ENCODE data around the gene SPOCK2.

The SPOCK2 gene

DNA sequence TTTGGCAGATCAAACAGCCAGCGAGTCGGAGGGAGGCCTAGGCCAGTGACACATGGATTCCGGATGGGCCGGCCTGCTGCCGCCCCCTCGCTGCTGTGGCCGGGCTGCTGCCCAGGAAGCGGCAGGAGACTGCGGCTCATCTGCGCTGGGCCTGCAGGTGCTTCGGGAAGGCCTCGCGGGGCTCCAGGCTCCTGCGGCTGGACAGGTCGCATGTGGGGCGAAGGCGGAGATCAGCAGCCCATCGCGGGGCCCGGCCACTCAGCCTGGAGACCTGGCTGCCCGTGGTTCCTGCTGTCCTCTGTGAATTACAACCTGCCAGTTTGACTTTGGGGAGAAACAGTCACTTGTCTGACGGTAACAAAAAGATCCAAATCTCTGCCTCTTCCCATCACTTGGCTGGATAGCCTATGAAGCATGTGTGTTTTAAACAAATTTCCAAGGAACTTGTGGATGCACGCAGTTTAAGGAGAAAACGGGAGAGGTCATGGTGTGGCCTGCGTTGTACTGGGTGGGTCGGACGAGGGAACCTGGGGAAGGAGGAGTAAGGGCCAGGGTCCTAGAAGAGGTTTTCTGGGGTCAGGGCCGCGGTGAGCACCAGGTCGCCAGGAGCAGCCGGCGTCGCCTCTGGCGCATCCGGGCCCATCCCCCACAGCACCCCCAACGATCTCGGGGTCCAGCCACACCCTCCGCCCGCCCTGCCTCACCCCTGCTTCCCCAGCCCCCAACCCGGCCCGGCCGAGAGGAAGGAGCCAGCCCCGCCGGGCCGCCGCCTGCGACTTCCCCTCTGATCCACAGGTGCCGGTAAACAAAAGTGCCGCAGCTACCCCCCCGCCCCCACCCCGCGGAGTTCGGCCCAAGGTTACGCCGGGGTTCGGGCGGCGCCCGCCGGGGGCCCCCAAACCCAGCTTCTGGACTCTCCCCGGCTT, 1.6 kb downstream of the SPOCK2 start:
- DNase-seq: no peak

DNA sequence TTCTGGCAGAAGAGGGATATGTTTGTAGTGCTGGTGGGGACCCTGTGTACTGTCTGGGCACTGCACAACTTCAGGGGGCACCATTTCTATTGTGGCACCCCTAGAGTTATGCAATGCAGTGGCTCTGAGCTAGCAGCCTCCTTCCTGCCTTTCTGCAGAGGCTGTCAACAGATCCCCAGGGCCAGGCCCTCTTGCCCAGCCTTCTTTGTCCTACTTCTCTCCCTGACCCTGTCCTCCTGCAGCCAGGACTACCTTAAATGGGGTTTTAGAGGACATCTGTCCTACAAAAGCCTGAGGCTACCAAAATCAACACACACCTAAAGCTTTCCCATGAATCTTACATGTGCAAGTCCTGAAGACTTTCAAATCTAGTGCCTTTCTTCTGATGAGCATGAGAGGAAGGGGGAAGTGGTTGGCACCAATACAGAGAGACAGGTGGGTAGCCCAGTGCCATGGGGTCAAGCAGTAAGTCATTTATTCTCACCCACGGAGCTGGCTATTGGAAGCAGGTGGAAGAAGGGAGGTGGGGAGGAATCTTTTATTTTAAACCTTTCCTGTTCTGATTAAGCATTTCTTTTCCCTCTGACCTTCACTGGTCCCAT, 2.4 kb downstream of the SPOCK2 start:
- no peak for DNase-seq

DNA sequence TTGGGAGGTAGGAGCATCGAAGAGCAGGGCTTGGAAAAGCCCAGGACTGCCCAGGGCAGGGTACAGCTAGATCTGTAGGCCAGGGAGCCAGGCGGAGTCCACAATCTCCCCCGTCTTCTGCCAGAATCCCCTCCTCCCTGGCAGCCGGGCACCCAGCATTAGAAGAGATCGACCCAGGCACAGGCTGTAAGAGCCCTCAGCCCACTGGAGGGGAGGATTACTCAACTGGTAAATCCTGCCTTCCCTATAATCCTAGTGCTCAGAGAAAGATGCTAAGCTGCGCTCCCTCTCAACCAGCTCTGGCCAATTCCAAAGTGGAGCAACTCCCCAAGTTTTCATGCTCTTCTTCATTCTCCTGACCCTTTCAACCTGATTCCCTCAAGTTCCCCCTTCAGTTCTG, 3.2 kb downstream of the SPOCK2 start:
- no peak for DNase-seq

DNA sequence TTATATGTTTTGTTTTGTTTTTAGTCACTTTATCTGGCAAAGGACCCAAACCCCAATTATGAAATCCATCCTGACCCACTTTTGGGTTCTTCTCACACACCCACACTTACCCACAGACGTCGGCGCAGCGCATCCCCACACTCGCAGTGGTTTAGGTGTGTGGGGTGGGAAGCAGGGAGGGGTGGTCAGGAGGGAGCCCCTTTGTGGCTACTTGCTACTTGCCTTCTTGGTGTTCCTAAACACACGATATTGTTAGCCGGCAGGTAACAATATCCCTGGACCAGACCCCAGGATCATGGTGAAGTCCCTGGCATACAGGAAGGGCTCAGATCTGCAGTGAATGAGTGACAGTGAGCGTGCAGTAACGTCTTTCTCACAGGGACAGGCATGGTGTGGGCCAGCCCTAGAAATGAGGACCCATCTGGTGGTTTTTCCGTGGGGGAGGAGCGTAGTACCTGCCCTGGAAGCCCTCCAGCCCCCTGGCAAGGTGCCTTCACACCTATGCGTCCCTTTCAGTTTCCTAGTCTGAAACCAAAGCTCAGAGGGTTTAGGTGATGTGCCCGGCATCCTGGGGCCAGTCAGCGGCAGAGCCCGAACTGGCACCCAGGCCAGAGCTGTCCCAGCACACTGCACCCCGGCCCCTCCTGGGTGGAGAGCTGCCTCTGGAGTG, 4.4 kb downstream of the SPOCK2 start:
- DNase-seq: peak; percentile 49

DNA sequence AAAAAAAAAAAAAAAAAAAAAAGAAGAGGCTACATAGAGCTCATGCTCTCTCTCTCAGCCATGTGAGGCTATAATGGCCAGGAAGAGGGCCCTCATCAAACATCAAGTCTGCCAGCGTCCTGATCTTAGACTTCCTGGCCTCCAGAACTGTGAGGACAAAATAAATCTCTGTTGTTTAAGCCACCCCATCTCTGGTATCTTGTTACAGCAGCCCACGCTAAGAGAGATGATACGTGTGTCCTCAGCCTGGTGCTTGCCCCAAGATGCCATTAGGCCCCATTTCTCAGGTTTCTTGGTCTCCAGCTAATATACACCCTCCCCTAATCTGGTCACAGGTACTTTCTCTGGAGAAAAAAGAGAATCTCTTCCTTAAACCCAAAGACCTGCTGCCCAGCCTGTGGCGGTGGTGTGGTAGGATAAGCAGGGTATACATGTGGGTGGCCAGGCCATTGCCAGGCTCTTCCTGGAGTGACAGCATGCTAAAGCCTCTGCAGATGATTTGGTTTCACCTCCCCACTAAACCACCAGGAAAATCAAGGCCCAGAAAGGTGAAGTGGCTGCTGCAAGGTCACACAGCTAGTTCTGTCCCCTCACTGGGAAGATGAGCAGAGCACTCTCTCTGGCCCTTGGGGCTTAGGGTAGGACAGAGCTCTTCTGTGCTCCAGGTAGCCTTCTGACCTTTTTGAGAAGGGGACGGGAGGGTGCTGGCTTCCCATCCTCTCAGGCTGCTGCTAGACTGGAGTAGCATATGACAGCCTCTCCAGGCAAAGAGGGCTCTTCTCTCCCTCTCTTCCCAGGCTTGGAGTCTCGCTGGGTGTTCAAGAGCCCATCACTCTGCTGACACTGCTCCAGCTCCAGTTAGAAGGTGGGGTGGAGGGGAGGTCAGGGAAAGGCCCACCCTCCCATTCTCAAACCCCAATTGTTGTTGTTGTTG, 5.2 kb downstream of the SPOCK2 start:
- no peak for DNase-seq

DNA sequence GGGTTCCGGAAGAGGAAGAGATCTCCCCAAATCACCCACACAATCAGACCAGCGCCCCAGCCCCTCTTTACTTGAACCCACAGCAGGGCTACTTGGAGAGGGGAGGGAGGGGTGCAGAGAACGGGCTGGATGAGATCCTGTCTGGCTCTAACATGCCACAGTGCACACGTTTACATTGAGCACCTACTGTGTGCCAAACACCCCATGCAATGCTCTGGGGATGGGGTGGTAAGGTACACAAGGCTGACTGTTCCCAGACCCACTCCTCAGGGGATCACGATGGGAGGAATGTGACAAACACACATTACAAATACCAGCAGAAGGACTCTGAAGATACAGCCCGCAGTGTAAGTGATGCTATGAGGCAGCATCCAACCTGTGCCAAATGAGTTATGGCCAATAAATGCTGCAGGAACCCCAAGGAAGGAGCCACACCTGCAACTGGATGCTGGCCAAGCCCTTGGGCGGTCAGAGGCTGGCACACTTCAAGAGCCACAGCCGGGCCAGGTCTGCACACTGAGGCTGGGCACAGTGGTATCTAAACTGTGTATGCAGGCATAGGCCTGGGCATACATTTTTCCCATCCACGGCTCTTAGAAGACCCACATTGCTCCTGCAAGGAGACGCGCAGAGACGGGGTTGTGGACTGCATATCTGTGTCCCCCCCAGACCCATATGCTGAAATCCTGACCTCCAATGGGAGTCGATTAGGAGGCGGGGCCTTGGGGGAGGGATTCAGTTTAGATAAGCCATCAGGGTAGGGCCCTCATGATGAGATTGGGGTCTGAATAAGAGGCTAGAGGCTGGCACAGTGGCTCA, 6.4 kb downstream of the SPOCK2 start:
- no peak for DNase-seq

DNA sequence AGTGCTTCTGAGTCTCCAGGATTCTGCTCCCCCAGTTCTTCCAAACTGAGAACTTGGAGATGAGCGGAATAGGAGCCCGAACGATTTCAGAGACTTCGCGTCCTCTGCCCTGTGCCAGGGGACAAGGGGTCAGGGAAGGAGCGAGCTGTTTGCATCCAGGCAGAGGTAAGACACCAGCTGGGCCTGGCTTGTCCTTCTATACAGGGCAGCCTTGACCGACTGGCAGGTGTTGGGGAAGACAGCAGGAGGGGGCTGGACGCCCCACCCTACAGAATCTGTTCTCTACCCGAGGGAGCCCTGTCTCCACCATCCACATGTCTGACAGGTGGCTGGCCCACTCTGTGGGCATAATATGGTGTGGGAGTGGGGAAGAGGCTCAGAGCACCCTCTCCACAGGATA, 7.1 kb downstream of the SPOCK2 start:
- no peak for DNase-seq

DNA sequence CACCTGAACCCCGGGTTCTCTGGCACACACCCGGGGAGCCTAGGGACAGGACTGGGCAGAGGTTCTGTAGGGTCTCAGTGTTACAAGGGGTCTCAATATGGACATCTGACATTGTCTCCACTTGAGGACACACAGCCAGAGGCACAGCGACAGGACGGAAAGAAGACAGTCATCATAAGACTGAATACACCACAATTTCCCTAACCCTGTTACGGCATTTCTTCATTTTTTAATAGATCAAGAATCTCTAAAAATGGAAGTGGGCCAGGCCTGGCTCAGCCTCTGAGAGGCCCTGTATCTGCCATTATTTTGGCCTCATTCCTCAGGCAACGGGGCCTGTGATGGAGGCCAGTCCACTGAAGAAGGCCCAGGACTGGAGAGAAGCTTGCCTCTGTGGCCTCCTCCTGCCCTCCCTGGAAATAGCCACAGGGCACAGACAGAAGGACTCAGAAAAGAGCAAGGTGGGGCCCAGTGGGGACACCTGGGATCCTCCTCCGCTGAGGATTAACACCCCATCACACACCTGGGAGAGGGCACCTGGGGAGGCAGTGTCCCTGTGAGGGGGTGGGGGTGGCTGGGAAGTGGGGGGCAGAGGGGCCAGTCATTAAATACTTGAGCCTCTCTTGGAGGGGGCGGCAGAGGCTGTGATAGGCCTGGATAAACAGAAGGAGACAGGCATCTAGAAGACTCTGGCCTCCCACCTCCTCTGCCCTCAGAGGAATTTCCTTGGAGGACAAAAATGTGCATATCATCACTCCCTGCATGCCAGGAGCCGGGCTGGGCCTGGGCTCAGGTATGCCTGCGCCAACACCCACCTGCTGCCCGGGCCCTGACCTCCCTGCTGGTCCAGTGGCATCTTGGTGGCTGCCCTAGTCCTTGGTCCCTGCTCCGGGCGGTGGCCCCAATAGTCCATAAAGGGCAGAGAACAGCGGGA, 8.0 kb downstream of the SPOCK2 start:
- DNase-seq: no peak

DNA sequence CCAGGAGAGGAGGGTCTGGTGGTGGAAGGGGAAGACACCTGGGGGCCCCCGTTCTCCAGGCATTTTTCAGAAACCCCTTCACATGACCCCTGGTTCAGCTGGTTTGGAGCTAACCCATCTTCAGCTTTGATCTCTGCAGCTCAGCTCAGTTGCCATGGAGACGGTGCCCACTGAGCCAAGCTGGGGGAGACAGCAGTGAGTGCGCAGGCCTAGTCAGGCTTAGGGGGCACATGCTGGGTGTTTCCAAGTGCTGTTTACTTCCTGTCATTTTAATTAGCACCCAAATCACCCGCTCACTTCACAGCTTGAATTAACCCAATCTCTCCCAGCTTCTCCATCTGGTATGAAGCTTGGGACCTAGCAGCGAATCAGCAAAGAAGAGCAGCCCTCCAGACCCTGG, 9.0 kb downstream of the SPOCK2 start:
- no peak for DNase-seq

DNA sequence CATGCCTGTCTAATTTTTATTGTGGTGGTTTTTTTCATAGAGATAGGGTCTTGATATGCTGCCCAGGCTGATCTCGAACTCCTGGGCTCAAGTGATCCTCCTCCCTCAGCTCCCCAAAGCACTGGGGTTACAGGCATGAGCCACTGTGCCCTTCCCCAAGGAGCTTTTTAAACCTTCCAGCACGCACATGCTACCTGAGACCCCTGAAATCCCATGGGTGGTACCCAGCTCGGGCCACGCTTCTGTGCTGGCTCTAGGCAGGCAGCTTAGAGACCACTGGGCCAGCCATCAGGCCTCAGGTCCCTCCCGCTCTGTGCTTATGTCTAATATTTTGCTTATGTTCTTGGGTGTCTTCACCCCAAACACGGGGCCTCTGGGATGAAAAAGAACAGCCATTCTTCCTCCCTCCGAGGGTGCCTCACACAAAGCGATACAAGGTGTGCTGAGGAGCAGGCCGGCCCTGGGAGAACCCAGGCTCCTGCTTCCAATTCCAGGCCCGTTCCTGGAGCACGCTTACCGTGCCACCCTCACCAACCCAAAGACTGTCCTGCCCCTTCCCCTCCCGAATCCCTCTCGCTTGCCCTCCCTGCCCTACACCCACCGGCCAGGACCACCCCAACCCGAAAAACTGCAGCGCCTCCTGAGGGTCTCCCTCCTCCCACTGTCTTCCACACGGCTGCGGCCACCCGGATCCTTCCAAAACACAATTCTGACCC, 10.9 kb downstream of the SPOCK2 start:
- no peak for DNase-seq

DNA sequence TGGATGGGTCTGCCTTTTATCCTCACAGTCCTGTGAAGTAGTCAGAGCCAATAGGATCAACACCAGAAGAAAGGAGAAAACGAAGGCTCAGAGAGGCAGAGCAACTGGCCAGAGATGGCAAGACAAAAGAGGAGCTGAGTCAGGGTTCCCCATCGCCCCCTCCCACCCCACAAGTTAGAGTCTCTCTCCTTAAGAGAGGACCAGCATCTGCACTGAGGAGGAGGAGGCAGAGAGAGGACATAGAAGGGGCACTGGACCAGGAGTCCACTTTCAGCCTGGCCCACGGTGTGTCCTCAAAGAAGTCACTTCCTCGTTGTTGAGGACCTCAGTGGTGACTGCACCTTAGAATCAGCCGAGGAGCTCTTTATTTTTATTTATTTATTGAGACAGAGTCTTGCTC, 11.6 kb downstream of the SPOCK2 start:
- no peak for DNase-seq

DNA sequence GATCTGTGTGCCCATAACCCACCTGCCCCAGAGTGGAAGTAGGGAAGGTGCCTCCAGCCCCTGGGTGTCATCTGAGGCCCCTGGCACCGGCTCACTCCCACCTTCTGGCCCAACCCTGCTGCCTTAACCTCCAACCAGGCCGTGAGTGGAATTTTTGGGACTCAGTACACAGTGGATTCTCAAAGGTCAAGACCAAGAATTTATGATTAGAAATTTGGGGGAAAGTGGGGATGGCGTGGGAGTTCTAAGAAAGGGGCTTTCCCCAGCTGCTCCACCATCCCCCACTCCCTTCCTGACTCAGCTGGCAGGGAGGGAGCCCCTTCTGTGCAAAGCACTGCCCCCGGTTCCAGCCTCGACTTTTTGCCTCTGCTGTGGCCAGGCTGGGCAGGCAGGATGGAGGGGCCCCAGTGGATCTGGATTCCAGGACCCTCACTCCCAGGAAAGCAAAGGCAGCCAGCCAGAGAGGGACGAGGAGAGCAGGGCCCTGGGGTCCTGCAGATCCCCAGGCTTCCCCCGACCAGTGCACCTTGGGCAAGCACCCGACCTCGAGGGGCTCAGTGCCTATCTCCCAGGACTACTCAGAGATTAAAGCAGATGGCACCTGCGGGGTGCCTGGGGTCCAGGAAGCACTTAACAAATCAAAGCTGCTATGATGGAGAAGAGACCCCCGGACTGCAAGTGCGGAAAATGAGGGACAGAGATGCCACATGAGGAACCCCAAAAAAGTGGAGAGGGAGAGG, 12.8 kb downstream of the SPOCK2 start:
- DNase-seq: no peak

DNA sequence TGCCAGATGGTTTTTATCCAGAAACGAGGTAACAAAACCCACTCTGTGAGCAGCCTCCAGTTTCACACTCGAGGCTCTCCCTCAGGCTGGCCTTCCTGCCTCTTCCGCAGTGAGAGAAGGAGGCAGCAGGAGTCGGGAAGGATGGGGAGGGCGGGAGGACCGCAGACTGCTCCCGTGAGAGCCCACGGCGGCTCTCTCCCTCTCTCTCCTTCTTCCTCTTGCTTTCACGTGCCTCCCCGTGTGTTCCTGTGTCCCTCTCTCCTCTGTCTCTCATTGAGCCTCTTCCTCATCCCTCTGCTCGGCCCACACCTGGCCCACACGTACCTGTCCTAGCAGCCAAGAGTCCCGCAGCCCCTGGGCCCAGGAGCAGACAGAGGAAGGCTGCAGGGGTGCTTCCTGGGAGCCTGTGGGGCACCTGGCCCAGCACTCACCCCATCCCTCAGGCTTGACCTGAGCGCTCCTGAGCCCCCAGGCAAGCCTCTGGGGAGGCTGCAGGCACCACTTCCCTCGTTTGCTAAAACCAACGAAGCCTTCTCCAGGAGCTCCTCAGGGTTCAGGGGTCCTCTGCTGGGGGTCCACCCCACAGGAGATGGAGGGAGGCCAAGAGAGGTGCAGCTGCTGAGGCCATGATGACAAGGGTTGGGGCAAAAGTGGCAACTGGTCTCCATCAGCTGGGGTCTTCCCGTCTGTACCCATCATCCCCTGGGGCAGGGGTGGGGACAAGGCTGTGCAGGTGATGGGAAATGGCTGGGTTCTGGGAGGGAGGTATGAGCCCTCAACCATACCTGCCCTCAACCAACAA, 13.6 kb downstream of the SPOCK2 start:
- DNase-seq: no peak

DNA sequence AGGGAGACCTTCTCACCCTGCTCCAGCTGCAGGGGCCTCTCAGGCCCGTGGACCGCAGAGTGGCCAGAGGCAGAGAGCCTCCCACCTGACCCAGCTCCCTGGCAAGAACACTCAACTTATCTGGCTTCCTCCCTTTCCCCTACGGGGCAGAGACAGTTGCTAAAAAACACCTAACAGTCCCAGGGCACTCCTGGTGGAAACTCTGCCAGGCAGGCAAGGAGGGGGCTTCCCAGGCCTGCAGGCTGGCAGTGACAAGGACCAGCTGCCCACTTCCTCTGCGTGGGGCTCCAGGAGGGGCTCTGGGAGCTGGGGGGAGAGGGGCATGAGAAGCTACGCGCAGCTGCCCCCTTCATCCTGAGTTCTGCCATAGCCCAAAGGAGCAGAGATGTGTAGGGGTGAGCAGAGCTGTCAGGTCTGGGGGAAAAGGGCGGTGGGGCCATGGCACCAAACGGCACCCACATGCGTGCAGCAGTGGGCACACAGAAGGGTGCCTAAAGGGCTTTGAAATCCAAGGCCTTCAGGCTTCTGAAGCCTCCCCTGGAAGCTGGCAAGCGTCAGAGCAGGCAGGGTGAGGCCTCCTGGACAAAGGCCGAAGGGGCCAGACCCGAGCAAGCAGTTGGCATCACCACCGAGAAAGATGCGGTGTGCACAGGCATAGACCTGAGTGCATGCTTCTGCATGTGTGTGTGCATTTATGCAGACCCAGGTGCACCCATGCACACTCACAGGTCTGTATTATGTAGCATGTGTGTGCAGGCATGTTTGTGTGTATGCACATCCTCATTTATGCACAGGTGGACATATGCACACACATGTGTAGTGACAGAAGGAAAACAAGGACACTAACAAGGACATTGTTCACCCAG, 14.4 kb downstream of the SPOCK2 start:
- DNase-seq: no peak

DNA sequence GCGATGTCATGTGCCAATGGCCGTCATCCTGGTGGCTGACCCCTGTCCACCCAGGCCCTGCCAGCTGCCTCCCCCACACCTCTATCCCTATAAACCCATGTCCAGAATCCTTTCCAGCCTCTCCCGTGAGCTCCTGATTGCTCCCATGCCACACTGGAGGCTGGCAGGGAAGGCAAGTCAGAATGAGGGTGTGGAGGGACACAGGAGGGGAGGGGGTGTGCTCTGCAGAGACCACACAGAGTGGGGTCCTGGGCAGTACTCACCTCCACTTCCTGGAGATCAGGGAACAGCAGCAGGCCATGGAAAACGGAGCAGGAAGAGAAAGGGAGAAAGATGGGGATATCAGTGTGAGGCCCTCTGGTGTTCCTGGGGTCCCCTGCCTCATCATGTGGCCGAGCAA, 15.7 kb downstream of the SPOCK2 start:
- DNase-seq: no peak

DNA sequence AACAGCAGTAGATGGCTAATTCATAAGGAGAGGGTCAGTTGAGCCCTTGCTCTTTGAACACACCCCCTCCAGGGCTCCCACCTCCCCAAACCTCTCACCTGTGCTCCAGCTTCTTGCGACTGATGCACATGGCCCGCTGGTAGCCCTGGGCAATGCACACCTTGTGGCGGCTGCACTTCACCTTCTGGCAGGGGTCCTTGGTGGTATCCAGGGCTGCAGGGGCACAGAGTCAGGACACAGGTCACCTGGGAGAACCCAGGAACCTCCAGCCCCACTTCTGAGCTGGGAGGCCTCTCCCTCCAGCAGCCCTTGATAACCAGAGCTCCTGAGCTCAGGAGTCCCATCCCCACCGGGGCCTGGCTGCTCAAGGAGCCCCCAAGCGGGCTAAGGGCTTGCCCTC, 16.3 kb downstream of the SPOCK2 start:
- DNase-seq: no peak

DNA sequence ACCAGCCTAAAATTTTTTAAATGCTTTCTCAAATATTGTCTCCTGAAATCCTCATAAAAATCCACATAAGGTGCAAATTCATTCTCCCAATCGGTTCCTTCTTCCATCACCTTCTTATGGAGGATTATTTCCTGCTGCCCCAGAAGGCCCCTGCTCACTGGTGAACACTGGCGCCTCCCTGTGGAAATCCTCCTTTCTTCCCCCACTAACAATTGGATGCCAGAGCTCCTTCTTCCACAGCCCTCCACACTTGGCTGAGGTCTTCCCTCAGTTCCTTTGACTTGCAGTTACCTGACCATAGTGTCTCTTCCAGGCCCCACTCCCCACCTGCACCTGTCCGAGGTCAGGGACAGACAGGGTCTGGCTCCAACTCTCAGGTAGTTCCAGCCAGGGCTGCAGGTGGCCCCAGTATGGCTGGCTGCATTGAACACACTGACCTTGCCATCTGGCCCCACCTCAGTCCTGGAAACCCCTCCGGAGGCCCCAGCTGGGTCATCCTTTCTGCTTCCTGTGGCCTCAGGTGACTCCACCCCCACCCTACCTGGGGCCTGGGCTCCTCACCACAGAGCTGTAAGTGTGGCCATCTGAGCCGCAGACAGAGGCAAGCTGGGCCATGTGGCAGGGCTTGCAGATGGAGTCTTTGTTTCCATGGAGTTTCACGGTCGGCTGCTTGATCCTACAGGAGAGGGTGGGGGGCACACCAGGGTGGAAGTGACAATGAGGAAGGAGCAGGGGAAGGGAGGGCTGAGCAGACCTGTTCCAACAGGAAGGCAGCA, 18.4 kb downstream of the SPOCK2 start:
- no peak for DNase-seq
